Keratinocyte (primary cell): ENCODE data around the gene NNAT. TPM values are rescaled to one million over a fixed set of nuclear protein-coding genes. Genes with fewer than 3 reads are reported as not detected.

Experiments used
- DNase-seq: peaks from one replicate; pipeline ENCODE4 v3.0.0-alpha.2; 2011; ENCODE audit warnings: low read depth, missing footprints, low spot score
- FAIRE-seq: peaks from 2 replicates; lab custom pipeline; 2011; peaks lifted over from hg19 to GRCh38; lab: Jason Lieb, UNC
- H2AFZ ChIP-seq: 2 replicates; pipeline ENCODE4 v1.6.0; 2012; ENCODE audit warnings: low read length, control low read depth, inconsistent platforms; ENCODE audit not compliant: control insufficient read depth
- H3K27ac ChIP-seq: 2 replicates; pipeline ENCODE4 v1.5.1; 2011; ENCODE audit warnings: low read length; ENCODE audit not compliant: control insufficient read depth, insufficient read depth
- H3K27me3 ChIP-seq: 3 replicates; pipeline ENCODE4 v1.6.0; 2011; ENCODE audit warnings: low read length; ENCODE audit not compliant: control insufficient read depth, insufficient read depth; ENCODE audit errors: extremely low read depth
- H3K36me3 ChIP-seq, 2 experiments: 2 replicates in 1 of 2; 3 replicates in 1 of 2; pipeline ENCODE4 v1.5.1; 2011; ENCODE audit warnings: low read length in 2 of 2, mild to moderate bottlenecking in 1 of 2; ENCODE audit not compliant: control insufficient read depth in 2 of 2, insufficient read depth in 2 of 2; ENCODE audit errors: extremely low read depth in 1 of 2
- H3K4me1 ChIP-seq: 3 replicates; pipeline ENCODE4 v1.5.1; 2011; ENCODE audit warnings: low read length; ENCODE audit not compliant: control insufficient read depth, insufficient read depth; ENCODE audit errors: extremely low read depth
- H3K4me2 ChIP-seq: 3 replicates; pipeline ENCODE4 v1.6.0; 2011; ENCODE audit warnings: low read depth, low read length; ENCODE audit not compliant: control insufficient read depth, insufficient read depth; ENCODE audit errors: extremely low read depth
- H3K4me3 ChIP-seq, 3 experiments: fragments of 200-600 bp in 1 of 3; sonication (generic) in 1 of 3; 2 replicates in 2 of 3; 3 replicates in 1 of 3; pipeline ENCODE4 v1.5.1; 2011 to 2016; ENCODE audit warnings: low read length in 3 of 3, mild to moderate bottlenecking in 3 of 3, control low read depth in 2 of 3, inconsistent platforms in 1 of 3, low read depth in 1 of 3, mixed read lengths in 1 of 3, mixed run types in 1 of 3, moderate library complexity in 1 of 3; ENCODE audit not compliant: control insufficient read depth in 2 of 3, insufficient read depth in 2 of 3; ENCODE audit errors: extremely low read depth in 1 of 3
- H3K79me2 ChIP-seq: 2 replicates; pipeline ENCODE4 v1.6.0; 2012; ENCODE audit warnings: low read length; ENCODE audit not compliant: control insufficient read depth, insufficient read depth
- H3K9ac ChIP-seq: 3 replicates; pipeline ENCODE4 v1.6.0; 2011; ENCODE audit warnings: low read length; ENCODE audit not compliant: control insufficient read depth, insufficient read depth; ENCODE audit errors: extremely low read depth
- H3K9me1 ChIP-seq: 3 replicates; pipeline ENCODE4 v1.6.0; 2011; ENCODE audit warnings: low read length; ENCODE audit not compliant: control insufficient read depth, insufficient read depth; ENCODE audit errors: extremely low read depth
- H3K9me3 ChIP-seq: 2 replicates; pipeline ENCODE4 v1.5.1; 2012; ENCODE audit warnings: low read depth, low read length; ENCODE audit not compliant: control insufficient read depth
- H4K20me1 ChIP-seq: 3 replicates; pipeline ENCODE4 v1.6.0; 2011; ENCODE audit warnings: low read length; ENCODE audit not compliant: control insufficient read depth, insufficient read depth; ENCODE audit errors: extremely low read depth
- CTCF ChIP-seq, 3 experiments: IDR thresholded peaks in 1 of 3; conservative IDR thresholded peaks in 1 of 3; optimal IDR thresholded peaks in 1 of 3; 2 replicates in 2 of 3; 3 replicates in 1 of 3; pipeline versions ENCODE3 to v1.5.1; 2011; ENCODE audit warnings: low read length in 3 of 3, mild to moderate bottlenecking in 3 of 3, moderate library complexity in 2 of 3, control low read depth in 1 of 3, inconsistent platforms in 1 of 3; ENCODE audit not compliant: insufficient read depth in 2 of 3; ENCODE audit errors: extremely low read depth in 1 of 3
- EZH2 ChIP-seq: IDR thresholded peaks from one replicate; pipeline ENCODE4 v1.6.1; 2012; ENCODE audit warnings: inconsistent platforms, mild to moderate bottlenecking, low read length, moderate library complexity
- dilution Hi-C: fragments of 300-500 bp; cut with MboI; formaldehyde crosslinking; loops from one replicate; pipeline ENCODE4 v1.7.0; 2020; ENCODE audit warnings: low sequenced_read_pairs; ENCODE audit not compliant: extremely low pct_ligation_motif_present
- polyA plus RNA-seq, 5 experiments: library from polyadenylated mRNA; depleted of rRNA in 3 of 5; stranded (reverse) in 3 of 5; stranded (forward) in 1 of 5; unstranded in 1 of 5; fragments of >200 nt; gene quantifications; 1 replicate in 1 of 5; 2 replicates in 3 of 5; 3 replicates in 1 of 5; pipeline versions ENCODE4 v1.2.1 to v1.2.3, GENCODE V29; 2011 to 2012; ENCODE audit warnings: missing spikeins in 2 of 5, low read depth in 1 of 5, low replicate concordance in 1 of 5

The NNAT gene
- polyA plus RNA-seq, 1 donor (not counting 4 experiments of a cell fraction or from before 2014, with no cell fraction given), result 0.79 TPM

DNA sequence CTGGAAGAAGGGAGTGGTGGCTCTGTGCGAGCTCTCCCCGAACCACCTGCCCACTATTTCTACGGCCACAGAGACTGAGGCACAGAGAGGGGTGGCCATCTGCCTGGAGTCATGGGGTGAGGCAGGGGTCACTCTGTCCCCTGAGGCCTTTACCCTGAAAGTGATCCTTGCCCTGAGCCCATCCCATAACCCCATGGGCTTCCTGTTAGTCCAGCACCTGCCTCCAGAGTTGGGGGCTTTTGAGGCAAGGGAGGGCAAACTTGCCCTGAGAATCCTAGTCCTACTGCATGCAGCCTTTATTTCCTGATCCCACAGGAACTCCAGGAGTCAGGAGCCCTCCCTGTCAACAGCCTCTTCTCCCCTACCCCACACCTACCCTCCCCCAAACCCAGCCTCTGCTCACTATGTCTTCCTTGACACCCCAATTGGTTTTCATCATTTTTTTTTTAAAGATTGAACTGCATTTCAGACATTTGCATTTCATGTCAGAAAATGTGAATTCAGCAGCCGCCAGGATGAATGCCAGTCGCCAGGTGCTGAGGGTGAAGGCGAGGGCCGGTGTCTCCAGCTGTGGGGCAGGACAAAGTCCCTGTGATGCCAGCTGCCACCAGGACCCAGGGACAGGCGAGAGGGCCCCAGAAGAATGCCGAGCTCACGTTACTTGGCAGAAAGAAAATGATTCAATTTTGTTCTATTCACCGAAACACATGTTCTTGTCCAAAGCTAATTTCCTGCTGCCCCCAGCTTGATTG is 47.6 kb upstream of the NNAT start:
- FAIRE-seq, result no peak

DNA sequence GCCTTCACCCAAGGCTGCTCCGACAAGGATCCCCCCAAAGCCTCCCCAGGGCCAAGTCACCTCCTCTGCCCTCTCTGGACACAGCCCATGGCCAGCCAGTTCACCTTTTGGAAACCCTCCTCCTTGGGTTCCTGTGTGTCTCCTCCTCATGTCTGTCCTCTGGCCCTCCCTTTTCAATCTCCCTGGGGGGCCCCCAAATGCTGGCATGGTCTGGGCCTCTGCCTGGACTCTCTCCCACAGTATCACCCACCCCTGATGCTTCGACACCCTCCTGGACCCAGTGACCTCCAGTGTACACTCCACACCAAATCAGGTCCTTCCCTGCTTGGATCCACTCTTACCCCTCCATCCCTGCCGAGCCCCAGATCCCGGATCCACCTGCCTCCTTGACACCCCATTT is 46.7 kb upstream of the NNAT start:
- H3K4me3 ChIP-seq, result no peak overlapping the region
- no peak overlapping the region for H3K9ac ChIP-seq
- H4K20me1 ChIP-seq, result no peaks in the 10 kb centered on the region
- no peak overlapping the region for H2AFZ ChIP-seq
- H3K79me2 ChIP-seq, result no peaks in the 10 kb centered on the region
- H3K36me3 ChIP-seq, result no peaks in the 10 kb centered on the region
- no peaks in the 10 kb centered on the region for H3K9me3 ChIP-seq
- H3K4me1 ChIP-seq, result no peaks in the 10 kb centered on the region
- dilution Hi-C loops, result no loop called here
- DNase-seq, result no peak
- FAIRE-seq, result no peak
- H3K9me1 ChIP-seq, result no peaks in the 10 kb centered on the region
- H3K27me3 ChIP-seq, result peaks cover 14% of the 10 kb centered on the region
- H3K4me2 ChIP-seq, result no peak overlapping the region
- no peak overlapping the region for H3K27ac ChIP-seq
- no peak for TF ChIP-seq CTCF (optimal IDR thresholded peaks at IDR 0.05 in 1 of 3, IDR thresholded peaks at IDR 0.05 in 1 of 3, conservative IDR thresholded peaks at IDR 0.05 in 1 of 3; ENCODE audit: extremely low read depth in 1 of 3, insufficient read depth in 2 of 3, low read length in 3 of 3)
- no peak for TF ChIP-seq EZH2

More for the DNA sequence above, 47.6 kb upstream of the NNAT start:
- no peak overlapping the region for H3K4me3 ChIP-seq
- no peak overlapping the region for H3K9ac ChIP-seq
- dilution Hi-C loops, result no loop called here
- no peaks in the 10 kb centered on the region for H4K20me1 ChIP-seq
- no peaks in the 10 kb centered on the region for H3K9me3 ChIP-seq
- H3K36me3 ChIP-seq, result no peaks in the 10 kb centered on the region
- no peak overlapping the region for H3K27ac ChIP-seq
- peaks cover 17% of the 10 kb centered on the region for H3K27me3 ChIP-seq
- H2AFZ ChIP-seq, result no peak overlapping the region
- TF ChIP-seq EZH2 (no peak), CTCF (optimal IDR thresholded peaks at IDR 0.05 in 1 of 3, IDR thresholded peaks at IDR 0.05 in 1 of 3, conservative IDR thresholded peaks at IDR 0.05 in 1 of 3; ENCODE audit: extremely low read depth in 1 of 3, insufficient read depth in 2 of 3, low read length in 3 of 3) (no peak)
- no peak overlapping the region for H3K4me2 ChIP-seq
- H3K4me1 ChIP-seq, result no peaks in the 10 kb centered on the region
- no peak for DNase-seq
- no peaks in the 10 kb centered on the region for H3K9me1 ChIP-seq
- H3K79me2 ChIP-seq, result no peaks in the 10 kb centered on the region
